CD4-positive, alpha-beta memory T cell (primary cell): ENCODE data around the gene HACD2. TPM values are rescaled to one million over a fixed set of nuclear protein-coding genes. Genes with fewer than 3 reads are reported as not detected.
A peak's percentile ranks its signal among the peaks of the same experiment; 100 is the strongest.

Source experiments
- CTCF ChIA-PET: fragments of 350-600 bp; sonication (Branson Sonifier 250); formaldehyde crosslinking; loops from one replicate; lab custom pipeline; 2021; ENCODE audit warnings: inconsistent platforms; ENCODE audit not compliant: partially characterized antibody; lab: Charles Lee
- POLR2A ChIA-PET: fragments of 350-600 bp; sonication (Branson Sonifier 250); formaldehyde crosslinking; loops from one replicate; lab custom pipeline; 2021; ENCODE audit not compliant: partially characterized antibody; lab: Charles Lee
- DNase-seq, 5 donors: peaks; one replicate each; pipeline versions ENCODE4 v3.0.0 to v3.0.0-alpha.2; 2020 to 2022; ENCODE audit warnings: mixed read lengths in 1 of 5
- H3K27ac ChIP-seq: one replicate; pipeline ENCODE4 v1.7.0; 2013; ENCODE audit warnings: low read depth, low read length
- H3K27me3 ChIP-seq: 2 replicates; pipeline ENCODE4 v1.7.0; 2013; ENCODE audit warnings: mild to moderate bottlenecking, low read length, moderate library complexity; ENCODE audit not compliant: insufficient read depth
- H3K36me3 ChIP-seq: 2 replicates; pipeline ENCODE4 v1.7.0; 2013; ENCODE audit warnings: mild to moderate bottlenecking, low read length, moderate library complexity; ENCODE audit not compliant: insufficient read depth
- H3K4me1 ChIP-seq: 2 replicates; pipeline ENCODE4 v1.7.0; 2013; ENCODE audit warnings: mild to moderate bottlenecking, low read length, moderate library complexity; ENCODE audit not compliant: insufficient read depth
- H3K4me3 ChIP-seq, 2 donors: one replicate each; pipeline ENCODE4 v1.7.0; 2013; ENCODE audit warnings: low read length in 2 of 2, mild to moderate bottlenecking in 1 of 2
- H3K9me3 ChIP-seq, 2 donors: one replicate each; pipeline ENCODE4 v1.7.0; 2013; ENCODE audit warnings: low read length in 2 of 2, control low read depth in 1 of 2; ENCODE audit not compliant: control insufficient read depth in 1 of 2
- H3K27ac Mint-ChIP-seq, 7 donors: one replicate each; pipeline ENCODE4 v1.8.0; 2020 to 2021; ENCODE audit warnings: mixed read lengths in 7 of 7, mild to moderate bottlenecking in 6 of 7, inconsistent platforms in 3 of 7, moderate library complexity in 3 of 7
- H3K27me3 Mint-ChIP-seq, 2 donors: one replicate each; pipeline ENCODE4 v1.8.0; 2020 to 2021; ENCODE audit warnings: mixed read lengths in 2 of 2
- H3K36me3 Mint-ChIP-seq, 2 donors: one replicate each; pipeline ENCODE4 v1.8.0; 2020 to 2021; ENCODE audit warnings: mixed read lengths in 2 of 2, inconsistent platforms in 1 of 2, mild to moderate bottlenecking in 1 of 2
- H3K4me1 Mint-ChIP-seq, 4 donors: one replicate each; pipeline ENCODE4 v1.8.0; 2020 to 2021; ENCODE audit warnings: mixed read lengths in 4 of 4, mild to moderate bottlenecking in 1 of 4
- H3K4me3 Mint-ChIP-seq, 8 donors: one replicate each; pipeline ENCODE4 v1.8.0; 2020 to 2021; ENCODE audit warnings: mixed read lengths in 8 of 8, mild to moderate bottlenecking in 7 of 8, moderate library complexity in 6 of 8, inconsistent platforms in 3 of 8
- H3K9me3 Mint-ChIP-seq, 8 donors: one replicate each; pipeline ENCODE4 v1.8.0; 2020 to 2021; ENCODE audit warnings: mixed read lengths in 8 of 8, mild to moderate bottlenecking in 5 of 8, inconsistent platforms in 3 of 8, moderate library complexity in 1 of 8
- intact Hi-C: fragments of 100-400 bp; cut with micrococcal nuclease; formaldehyde crosslinking; loops from one replicate; pipeline ENCODE4 v1.15.1; 2023
- polyA plus RNA-seq, 2 donors: library from polyadenylated mRNA; unstranded; fragments of 300-500 nt; fragmentation: Illumina TruSeq; gene quantifications; one replicate each; pipeline ENCODE4 v1.2.3, GENCODE V29; 2021
- total RNA-seq, 2 experiments: library from RNA; stranded (reverse); gene quantifications; one replicate each; pipeline ENCODE4 v1.2.3, GENCODE V29; 2021

The HACD2 gene
- total and polyA plus RNA-seq, 4 experiments from 2014 or later: 26.0 to 38.0 (median 28.2) TPM

GRCh38 chr3:123467046-123467445, 117.8 kb downstream of the HACD2 start:
- H3K4me1 Mint-ChIP-seq: no peaks in the 10 kb centered on the region
- no peak for DNase-seq
- intact Hi-C loops: no loop called here
- H3K27me3 ChIP-seq: no peaks in the 10 kb centered on the region
- CTCF ChIA-PET: no interaction called here
- H3K9me3 ChIP-seq: no peaks in the 10 kb centered on the region
- no peaks in the 10 kb centered on the region for H3K9me3 Mint-ChIP-seq
- H3K27ac ChIP-seq: no peak overlapping the region
- peaks cover 4 to 9% of the 10 kb centered on the region in 2 donors for H3K27me3 Mint-ChIP-seq
- no peak overlapping the region for H3K27ac Mint-ChIP-seq
- no peaks in the 10 kb centered on the region for H3K4me1 ChIP-seq
- POLR2A ChIA-PET: no interaction called here
- H3K36me3 Mint-ChIP-seq: no peaks in the 10 kb centered on the region
- no peak overlapping the region for H3K4me3 ChIP-seq
- H3K36me3 ChIP-seq: no peaks in the 10 kb centered on the region
- no peak overlapping the region for H3K4me3 Mint-ChIP-seq

- Histone ChIP-seq H3K9me3 (no peaks in the 10 kb centered on the region), H3K4me1 (no peaks in the 10 kb centered on the region), H3K27ac (no peak overlapping the region), H3K36me3 (no peaks in the 10 kb centered on the region), H3K27me3 (no peaks in the 10 kb centered on the region), H3K4me3 (no peak overlapping the region)
- ChIA-PET POLR2A (no interaction called here), CTCF (no interaction called here)
- no peaks in the 10 kb centered on the region for H3K36me3 Mint-ChIP-seq
- peaks cover 0 to 4% (median 0%) of the 10 kb centered on the region in 8 donors for H3K9me3 Mint-ChIP-seq
- no peak overlapping the region for H3K4me3 Mint-ChIP-seq
- intact Hi-C loops: no loop called here
- H3K27ac Mint-ChIP-seq: no peak overlapping the region
- DNase-seq: no peak
- peaks cover 4 to 12% of the 10 kb centered on the region in 2 donors for H3K27me3 Mint-ChIP-seq
- no peaks in the 10 kb centered on the region for H3K4me1 Mint-ChIP-seq
Measured at GRCh38 chr3:123464211-123464610, 120.6 kb downstream of the HACD2 start.

- Histone ChIP-seq H3K27me3 (no peaks in the 10 kb centered on the region), H3K4me3 (no peak overlapping the region), H3K4me1 (no peaks in the 10 kb centered on the region), H3K9me3 (no peaks in the 10 kb centered on the region), H3K27ac (no peak overlapping the region), H3K36me3 (no peaks in the 10 kb centered on the region)
- no peaks in the 10 kb centered on the region for H3K4me1 Mint-ChIP-seq
- intact Hi-C loops: no loop called here
- ChIA-PET CTCF (no interaction called here), POLR2A (no interaction called here)
- no peak overlapping the region for H3K27ac Mint-ChIP-seq
- H3K4me3 Mint-ChIP-seq: no peak overlapping the region
- H3K27me3 Mint-ChIP-seq: peaks cover 13 to 21% of the 10 kb centered on the region in 2 donors
- no peak for DNase-seq
- H3K36me3 Mint-ChIP-seq: no peaks in the 10 kb centered on the region
- H3K9me3 Mint-ChIP-seq: peaks cover 0 to 4% (median 0%) of the 10 kb centered on the region in 8 donors
Measured at GRCh38 chr3:123459862-123460261, 125.0 kb downstream of the HACD2 start.

- H3K4me3 Mint-ChIP-seq: no peak overlapping the region
- Histone ChIP-seq H3K4me3 (no peak overlapping the region), H3K4me1 (no peaks in the 10 kb centered on the region), H3K27me3 (no peaks in the 10 kb centered on the region), H3K36me3 (no peaks in the 10 kb centered on the region), H3K9me3 (no peaks in the 10 kb centered on the region), H3K27ac (no peak overlapping the region)
- no peaks in the 10 kb centered on the region for H3K4me1 Mint-ChIP-seq
- POLR2A ChIA-PET: no interaction called here
- CTCF ChIA-PET: interaction anchor here (1.1 kb wide), 1 partner anchor 13 kb away, joined by 4 read pairs; no protein-coding TSS in a partner anchor
- H3K27ac Mint-ChIP-seq: no peak overlapping the region
- peaks cover 0 to 4% (median 0%) of the 10 kb centered on the region in 8 donors for H3K9me3 Mint-ChIP-seq
- no peaks in the 10 kb centered on the region for H3K36me3 Mint-ChIP-seq
- intact Hi-C loops: no loop called here
- DNase-seq: no peak
- peaks cover 16 to 28% of the 10 kb centered on the region in 2 donors for H3K27me3 Mint-ChIP-seq
Measured at GRCh38 chr3:123458255-123458654, 126.6 kb downstream of the HACD2 start.

- Histone ChIP-seq H3K9me3 (no peaks in the 10 kb centered on the region), H3K36me3 (no peaks in the 10 kb centered on the region), H3K4me3 (no peak overlapping the region), H3K4me1 (no peaks in the 10 kb centered on the region), H3K27me3 (no peaks in the 10 kb centered on the region), H3K27ac (no peak overlapping the region)
- H3K4me1 Mint-ChIP-seq: no peaks in the 10 kb centered on the region
- no peak overlapping the region for H3K27ac Mint-ChIP-seq
- H3K4me3 Mint-ChIP-seq: no peak overlapping the region
- CTCF ChIA-PET: interaction anchor here (1.1 kb wide), 1 partner anchor 14 kb away, joined by 4 read pairs; no protein-coding TSS in a partner anchor
- no peak for DNase-seq
- H3K36me3 Mint-ChIP-seq: no peaks in the 10 kb centered on the region
- POLR2A ChIA-PET: no interaction called here
- intact Hi-C loops: no loop called here
- H3K27me3 Mint-ChIP-seq: peaks cover 16 to 28% of the 10 kb centered on the region in 2 donors
- H3K9me3 Mint-ChIP-seq: peaks cover 0 to 4% (median 0%) of the 10 kb centered on the region in 8 donors
Measured at GRCh38 chr3:123457841-123458240, 127.0 kb downstream of the HACD2 start.

- Mint-ChIP-seq H3K4me1 (peaks cover 0 to 6% (median 2%) of the 10 kb centered on the region in 4 donors), H3K36me3 (no peaks in the 10 kb centered on the region), H3K27me3 (peaks cover 24 to 36% of the 10 kb centered on the region in 2 donors), H3K4me3 (no peak overlapping the region), H3K9me3 (no peaks in the 10 kb centered on the region), H3K27ac (peak overlapping the region in 1 of 7 donors; percentile 14)
- Histone ChIP-seq H3K4me3 (no peak overlapping the region), H3K27me3 (peaks cover 9% of the 10 kb centered on the region), H3K4me1 (no peaks in the 10 kb centered on the region), H3K27ac (no peak overlapping the region), H3K36me3 (no peaks in the 10 kb centered on the region), H3K9me3 (no peaks in the 10 kb centered on the region)
- ChIA-PET POLR2A (no interaction called here), CTCF (no interaction called here)
- no peak for DNase-seq
- intact Hi-C loops: no loop called here
Measured at GRCh38 chr3:123453675-123454074, 131.2 kb downstream of the HACD2 start.

- DNase-seq: no peak
- H3K9me3 ChIP-seq: no peaks in the 10 kb centered on the region
- no peaks in the 10 kb centered on the region for H3K36me3 ChIP-seq
- H3K4me3 ChIP-seq: no peak overlapping the region
- H3K36me3 Mint-ChIP-seq: no peaks in the 10 kb centered on the region
- H3K27me3 Mint-ChIP-seq: peaks cover 24 to 29% of the 10 kb centered on the region in 2 donors
- H3K4me3 Mint-ChIP-seq: peak overlapping the region in 6 of 8 donors; percentile 29 to 69 (median 54)
- ChIA-PET POLR2A (no interaction called here), CTCF (no interaction called here)
- no peak overlapping the region for H3K27ac ChIP-seq
- peaks cover 2 to 14% (median 6%) of the 10 kb centered on the region in 4 donors for H3K4me1 Mint-ChIP-seq
- H3K9me3 Mint-ChIP-seq: peaks cover 0 to 2% (median 0%) of the 10 kb centered on the region in 8 donors
- no peak overlapping the region for H3K27ac Mint-ChIP-seq
- peaks cover 10% of the 10 kb centered on the region for H3K27me3 ChIP-seq
- no peaks in the 10 kb centered on the region for H3K4me1 ChIP-seq
- intact Hi-C loops: no loop called here
Measured at GRCh38 chr3:123451186-123451585, 133.7 kb downstream of the HACD2 start.
